DOHH2 (cell line): ENCODE measurements around the gene BBX.

Experiments
- EZH2phosphoT487 ChIP-seq: fragments of 200-600 bp; sonication (generic); IDR thresholded peaks from 2 replicates; pipeline ENCODE4 v1.6.1; 2017; ENCODE audit warnings: borderline replicate concordance, mild to moderate bottlenecking, antibody characterized with exemption, low read length, moderate library complexity, mixed read lengths
- TF ChIP-seq, protein P1 (sequence below): fragments of 200-600 bp; sonication (generic); IDR thresholded peaks from one replicate; pipeline ENCODE4 v1.5.1; 2014; ENCODE audit warnings: antibody characterized with exemption, mild to moderate bottlenecking, low read depth, low read length; ENCODE audit not compliant: poor library complexity, severe bottlenecking

DNA sequence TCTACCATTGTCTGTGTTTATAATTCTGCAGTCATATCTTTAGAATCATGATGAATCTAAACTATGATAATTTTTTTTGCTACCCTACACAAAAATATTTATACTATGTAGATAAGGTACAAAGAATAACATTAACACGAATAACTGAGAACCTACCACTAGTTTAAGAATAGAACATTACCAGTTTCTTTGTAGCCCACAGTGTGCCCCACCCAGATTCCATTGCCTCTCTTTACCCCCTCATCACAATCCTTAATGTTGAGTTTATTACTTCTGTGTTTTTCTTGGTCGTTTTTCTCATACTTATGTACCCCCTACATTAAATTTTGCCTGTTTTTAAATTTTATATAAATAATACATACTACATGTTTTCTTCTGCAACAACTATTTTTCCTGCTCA is 140.5 kb downstream of the BBX start:
- TF ChIP-seq, protein P1, sequence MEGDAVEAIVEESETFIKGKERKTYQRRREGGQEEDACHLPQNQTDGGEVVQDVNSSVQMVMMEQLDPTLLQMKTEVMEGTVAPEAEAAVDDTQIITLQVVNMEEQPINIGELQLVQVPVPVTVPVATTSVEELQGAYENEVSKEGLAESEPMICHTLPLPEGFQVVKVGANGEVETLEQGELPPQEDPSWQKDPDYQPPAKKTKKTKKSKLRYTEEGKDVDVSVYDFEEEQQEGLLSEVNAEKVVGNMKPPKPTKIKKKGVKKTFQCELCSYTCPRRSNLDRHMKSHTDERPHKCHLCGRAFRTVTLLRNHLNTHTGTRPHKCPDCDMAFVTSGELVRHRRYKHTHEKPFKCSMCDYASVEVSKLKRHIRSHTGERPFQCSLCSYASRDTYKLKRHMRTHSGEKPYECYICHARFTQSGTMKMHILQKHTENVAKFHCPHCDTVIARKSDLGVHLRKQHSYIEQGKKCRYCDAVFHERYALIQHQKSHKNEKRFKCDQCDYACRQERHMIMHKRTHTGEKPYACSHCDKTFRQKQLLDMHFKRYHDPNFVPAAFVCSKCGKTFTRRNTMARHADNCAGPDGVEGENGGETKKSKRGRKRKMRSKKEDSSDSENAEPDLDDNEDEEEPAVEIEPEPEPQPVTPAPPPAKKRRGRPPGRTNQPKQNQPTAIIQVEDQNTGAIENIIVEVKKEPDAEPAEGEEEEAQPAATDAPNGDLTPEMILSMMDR: no peak
- no peak for TF ChIP-seq EZH2phosphoT487
